Activated CD4-positive, alpha-beta T cell treated with anti-CD3 and anti-CD28 coated beads, Interleukin-10, Interleukin-2, amounts not matched to agents 100 ng/mL and 50 ng/mL, durations not matched to agents 16 hours and 8 hours (primary cell): ENCODE measurements around the gene UBLCP1.
"Not testable (repeated sequence)": the region's sequence is repeated elsewhere in the genome, so short reads cannot be mapped to it uniquely, and the experiment has no call there.

ENCODE experiments used
- DNase-seq: peaks from one replicate; pipeline ENCODE4 v3.0.0-alpha.2; 2020

The UBLCP1 gene, protein sequence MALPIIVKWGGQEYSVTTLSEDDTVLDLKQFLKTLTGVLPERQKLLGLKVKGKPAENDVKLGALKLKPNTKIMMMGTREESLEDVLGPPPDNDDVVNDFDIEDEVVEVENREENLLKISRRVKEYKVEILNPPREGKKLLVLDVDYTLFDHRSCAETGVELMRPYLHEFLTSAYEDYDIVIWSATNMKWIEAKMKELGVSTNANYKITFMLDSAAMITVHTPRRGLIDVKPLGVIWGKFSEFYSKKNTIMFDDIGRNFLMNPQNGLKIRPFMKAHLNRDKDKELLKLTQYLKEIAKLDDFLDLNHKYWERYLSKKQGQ

DNA sequence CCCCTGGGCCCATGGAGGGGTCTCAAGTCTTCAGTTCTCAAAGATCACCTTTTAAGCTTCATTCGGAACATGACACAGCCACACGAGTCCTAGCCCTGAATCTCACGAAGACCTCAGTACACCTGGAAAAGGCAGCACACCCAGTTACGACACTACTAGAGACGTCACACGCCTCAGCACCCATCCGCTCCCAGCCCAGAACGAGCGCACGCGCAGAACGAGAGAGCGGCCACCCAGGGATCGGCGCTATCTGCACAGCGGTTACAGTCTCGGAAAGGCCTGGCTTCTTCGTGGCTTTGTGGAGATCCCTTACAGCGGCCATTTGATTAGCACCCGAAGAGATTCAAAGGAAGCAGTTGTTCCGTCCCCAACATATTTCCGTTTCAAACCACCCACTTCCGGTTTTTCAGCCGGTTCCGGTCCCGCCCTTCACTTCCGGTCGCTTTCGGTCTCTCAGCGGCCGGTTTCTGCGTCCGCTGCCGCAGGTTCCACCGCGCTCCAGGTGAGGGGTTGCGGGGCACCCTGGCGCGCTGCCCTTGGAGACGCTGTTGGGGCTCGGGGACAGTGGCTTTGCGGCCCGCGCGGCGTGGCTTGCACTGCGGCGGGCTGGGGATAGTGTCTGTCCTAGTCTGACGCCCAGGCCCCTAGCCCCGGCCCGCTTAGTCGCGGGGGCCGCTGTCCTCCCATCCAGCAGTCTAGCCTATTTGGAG lies at the start of gene UBLCP1:
Gene UBLCP1, plus strand, starts transcription at position 432 of the 710 bp plus-strand sequence. CDS start 5,626 bp downstream, outside the sequence.
- DNase-seq: peak; percentile 86

DNA sequence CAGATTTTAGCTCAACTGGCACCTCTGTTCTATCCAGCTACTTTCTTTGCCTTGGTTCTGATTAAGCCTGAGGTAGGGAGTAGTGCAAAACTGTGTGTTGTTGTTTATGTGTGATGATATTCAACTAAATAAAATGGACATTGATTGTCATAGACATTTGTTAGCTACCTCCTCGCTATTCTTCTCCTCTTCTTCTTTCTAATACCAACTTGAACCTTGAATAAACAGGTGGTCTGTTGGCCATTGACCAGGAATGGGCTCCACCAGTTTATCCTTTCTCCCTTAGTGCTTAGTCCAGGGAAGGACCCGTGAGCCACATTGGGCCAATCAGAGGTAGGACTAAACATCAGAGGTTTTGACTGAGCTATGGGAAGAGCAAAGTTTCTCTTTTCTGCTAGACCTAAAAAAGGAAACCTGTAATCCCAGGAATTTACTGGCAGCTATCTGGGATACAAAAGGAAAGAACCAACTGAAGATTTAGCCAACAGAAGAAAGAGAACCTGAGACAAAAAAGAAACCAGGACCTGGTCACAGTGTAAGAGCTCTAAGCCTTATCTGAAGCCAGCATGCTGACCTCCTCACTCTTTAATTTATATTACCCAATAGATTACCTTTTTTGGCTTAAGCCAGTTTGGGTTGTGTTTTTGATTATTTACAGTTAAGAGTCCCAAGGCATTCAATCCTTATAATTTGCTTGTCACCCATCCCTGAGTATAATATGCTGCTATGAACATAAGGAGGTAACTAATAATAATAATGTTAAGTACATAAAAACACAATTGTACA lies 48.4 kb upstream of the UBLCP1 start:
- no peak for DNase-seq

- no peak for DNase-seq
Observed at GRCh38 chr5:159215886-159216285, 47.2 kb upstream of the UBLCP1 start.

DNA sequence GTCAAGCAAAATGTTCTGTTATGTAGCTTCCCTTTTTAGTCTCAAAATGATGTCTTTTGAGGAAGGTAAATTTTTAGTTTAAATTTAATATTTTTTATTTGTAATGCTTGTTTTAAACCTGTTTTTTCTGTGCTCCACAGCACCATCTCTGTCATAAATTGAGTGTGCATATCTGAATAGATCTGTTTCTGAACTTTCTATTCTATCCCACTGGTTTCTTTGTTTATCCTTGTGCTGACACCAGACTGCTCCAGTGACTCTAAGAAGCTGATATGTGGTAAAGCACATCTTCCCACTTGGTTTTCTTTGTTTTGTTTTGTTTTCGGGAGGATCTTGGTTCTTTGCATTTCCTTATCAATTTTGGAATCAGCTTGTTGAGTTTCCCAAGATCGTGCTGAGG lies 46.6 kb upstream of the UBLCP1 start:
- no peak for DNase-seq

DNA sequence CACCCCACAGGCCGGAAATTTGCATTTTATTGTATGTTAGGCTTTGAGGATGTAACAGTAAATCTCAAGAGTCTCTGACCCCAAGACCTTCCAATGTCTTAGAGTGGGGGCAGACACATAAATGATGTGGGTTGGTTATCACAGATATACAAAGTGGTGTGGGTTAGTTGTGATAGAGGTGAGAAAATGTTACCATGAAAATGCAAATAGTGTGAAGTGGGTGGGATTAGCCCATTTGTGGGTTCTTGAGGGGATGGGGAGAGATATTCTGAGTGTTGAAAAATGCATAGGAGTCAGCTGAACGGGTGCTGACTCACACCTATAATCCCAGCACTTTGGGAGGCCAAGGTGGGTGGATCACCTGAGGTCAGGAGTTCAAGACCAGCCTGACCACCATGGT lies 45.9 kb upstream of the UBLCP1 start:
- no peak for DNase-seq

- no peak for DNase-seq
Observed at GRCh38 chr5:159218595-159219023, 44.5 kb upstream of the UBLCP1 start.

GRCh38 chr5:159220206-159220605 lies 42.9 kb upstream of the UBLCP1 start:
- DNase-seq: no peak

DNA sequence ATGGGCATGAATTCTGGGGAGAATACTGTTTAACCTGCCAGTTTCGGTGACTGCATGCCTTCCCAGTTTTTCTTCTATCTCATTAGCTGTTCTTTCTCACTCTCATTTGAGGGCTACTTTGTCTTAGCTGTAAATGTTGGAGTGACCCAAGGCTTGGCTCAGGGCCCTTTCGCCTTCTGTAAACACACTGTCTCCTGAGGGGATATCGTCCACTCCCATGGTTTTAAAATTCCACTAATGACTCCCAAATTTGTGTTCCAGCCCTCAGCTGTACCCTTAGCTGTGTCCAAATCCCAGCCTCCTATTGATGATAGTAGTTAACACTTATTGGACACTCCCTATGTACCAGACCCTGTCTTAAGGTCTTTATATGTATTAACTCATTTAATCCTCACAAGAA lies 39.6 kb upstream of the UBLCP1 start:
- no peak for DNase-seq

DNA sequence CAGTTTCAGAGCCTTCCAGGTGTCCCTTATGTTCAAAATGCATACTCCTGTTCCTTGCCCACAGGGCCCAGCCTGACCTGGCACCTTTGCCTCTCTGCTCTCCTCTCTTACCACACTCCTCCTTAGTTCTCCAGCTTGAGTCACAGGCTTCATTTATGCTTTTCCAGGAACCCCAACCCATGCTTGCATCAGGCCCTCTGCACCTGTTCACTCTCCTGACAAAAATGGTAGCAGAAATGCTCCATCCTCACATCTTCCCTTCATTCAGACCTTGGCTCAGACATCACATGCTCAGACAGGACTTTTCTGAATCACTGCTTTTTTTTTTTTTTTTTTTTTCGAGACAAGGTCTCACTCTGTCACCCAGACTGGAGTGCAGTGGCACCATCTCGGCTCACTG lies 38.6 kb upstream of the UBLCP1 start:
- no peak for DNase-seq

DNA sequence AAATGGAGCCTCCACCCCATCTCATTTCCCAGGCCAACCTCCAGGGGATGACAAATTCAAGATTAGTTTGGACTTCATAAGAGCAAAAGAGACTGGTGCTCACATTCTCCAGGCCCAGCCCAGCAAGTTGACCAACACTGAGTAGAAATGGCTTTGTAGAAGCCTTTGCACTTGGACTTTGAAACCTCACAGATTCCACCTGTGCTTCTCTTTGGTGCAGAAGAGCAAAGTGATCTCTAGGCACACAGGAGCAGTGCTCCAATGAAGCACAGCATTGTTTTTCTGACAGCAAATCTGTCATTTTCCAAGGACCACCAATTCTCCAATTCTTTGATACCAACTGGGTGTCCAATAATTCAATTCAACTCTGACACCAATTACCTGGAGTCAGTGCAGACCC lies 36.6 kb upstream of the UBLCP1 start:
- no peak for DNase-seq

DNA sequence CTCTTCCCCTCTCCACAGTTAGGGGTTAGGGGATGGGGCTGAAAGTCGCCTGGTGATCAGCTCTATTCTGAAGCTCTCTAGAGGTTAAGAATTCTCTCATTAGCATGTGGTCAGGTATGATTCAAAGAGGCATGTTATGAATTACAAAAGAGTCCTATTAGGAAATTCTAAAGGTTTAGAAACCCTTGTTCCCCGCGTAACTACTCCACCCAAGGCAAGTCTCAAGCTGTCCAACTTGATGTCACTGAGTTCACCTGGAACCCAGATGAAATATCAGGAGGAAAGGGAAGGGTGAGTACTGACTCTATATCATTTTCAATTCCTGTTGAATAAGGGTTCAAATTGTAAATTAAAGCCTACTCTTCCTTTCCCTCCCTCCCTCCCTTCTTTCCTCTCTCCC lies 35.6 kb upstream of the UBLCP1 start:
- DNase-seq: no peak

DNA sequence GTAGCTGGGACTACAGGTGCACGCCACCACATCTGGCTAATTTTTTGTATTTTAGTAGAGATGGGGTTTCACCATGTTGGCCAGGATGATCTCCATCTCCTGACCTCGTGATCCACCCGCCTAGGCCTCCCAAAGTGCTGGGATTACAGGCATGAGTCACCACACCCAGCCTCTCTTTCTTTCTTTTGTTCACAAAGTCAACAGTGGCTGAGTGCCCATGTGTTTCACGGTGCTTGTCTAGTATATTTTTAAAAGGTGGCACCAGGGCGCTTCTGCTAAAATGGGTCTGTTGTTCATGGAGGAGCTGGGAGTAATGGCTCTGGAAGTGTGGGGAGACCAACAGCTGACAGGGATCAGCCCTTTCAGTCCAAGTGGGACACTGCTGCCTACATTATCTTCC lies 35.0 kb upstream of the UBLCP1 start:
- not testable (repeated sequence) for DNase-seq

DNA sequence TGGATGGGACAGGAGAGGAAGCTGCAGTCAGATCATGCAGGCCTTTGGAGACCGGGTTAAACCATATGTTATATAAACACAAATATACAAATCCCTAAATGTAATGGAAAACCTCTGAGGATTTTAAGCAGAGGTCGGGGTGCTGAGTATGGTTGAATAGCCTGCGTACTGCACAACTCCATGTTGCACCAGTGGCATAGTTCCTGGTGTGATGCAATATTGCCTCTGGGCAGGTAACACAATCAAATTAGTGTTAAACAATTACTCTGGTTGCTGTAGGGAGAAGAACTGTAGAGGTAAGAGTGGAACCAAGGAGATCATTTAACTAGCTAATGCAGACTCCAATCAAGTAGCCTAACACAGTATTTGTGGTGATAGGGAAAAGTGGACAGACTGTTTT lies 32.4 kb upstream of the UBLCP1 start:
- DNase-seq: no peak

DNA sequence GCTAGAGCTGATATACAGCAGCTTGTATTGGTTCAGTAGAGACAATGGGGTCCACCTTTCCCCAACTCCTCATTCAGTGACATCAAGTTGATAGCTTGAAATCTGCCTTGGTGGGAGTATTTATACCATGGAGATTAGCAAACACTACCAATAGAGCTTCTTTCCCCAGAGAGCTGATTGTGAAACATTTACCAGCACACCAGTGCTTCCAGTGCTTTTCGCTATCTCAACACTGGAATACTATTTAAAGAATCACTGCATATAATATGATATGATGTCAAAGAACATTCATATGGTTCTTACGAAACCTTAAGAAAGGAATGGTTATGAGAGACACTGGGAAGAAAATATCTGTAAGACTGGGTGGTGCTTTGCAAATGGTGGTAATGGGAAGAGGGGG lies 31.9 kb upstream of the UBLCP1 start:
- no peak for DNase-seq

DNA sequence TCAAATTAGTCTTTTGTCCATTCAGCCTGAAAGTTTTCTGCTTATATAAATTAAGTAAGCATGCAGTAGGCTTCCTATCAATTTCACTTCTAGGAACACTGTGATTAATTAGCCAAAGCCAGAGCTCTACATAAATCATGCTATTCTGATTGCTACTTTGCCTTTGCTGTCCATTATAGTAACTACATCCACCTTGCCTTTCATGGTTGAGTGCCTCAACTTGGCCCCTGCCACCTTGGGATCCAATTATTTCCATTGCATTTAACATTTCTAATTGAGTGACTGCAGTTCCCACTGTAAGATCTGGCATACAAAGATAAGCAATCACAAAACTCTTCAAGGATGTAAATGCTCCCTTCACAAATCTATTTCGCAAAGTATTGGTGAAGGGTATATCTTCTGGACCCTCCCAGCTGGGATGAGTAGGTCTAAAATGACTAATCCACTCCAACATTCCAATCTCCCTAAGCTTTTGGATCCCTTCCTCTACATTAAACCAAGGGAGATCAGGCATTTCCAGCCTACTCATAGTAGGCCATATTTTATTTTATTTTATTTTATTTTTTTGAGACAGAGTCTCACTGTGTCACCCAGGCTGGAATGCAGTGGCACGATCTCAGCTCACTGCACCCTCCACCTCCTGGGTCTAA lies 27.1 kb upstream of the UBLCP1 start:
- DNase-seq: not testable (repeated sequence)

- peak; percentile 29 for DNase-seq
Observed at GRCh38 chr5:159240301-159240870, 22.7 kb upstream of the UBLCP1 start.

DNA sequence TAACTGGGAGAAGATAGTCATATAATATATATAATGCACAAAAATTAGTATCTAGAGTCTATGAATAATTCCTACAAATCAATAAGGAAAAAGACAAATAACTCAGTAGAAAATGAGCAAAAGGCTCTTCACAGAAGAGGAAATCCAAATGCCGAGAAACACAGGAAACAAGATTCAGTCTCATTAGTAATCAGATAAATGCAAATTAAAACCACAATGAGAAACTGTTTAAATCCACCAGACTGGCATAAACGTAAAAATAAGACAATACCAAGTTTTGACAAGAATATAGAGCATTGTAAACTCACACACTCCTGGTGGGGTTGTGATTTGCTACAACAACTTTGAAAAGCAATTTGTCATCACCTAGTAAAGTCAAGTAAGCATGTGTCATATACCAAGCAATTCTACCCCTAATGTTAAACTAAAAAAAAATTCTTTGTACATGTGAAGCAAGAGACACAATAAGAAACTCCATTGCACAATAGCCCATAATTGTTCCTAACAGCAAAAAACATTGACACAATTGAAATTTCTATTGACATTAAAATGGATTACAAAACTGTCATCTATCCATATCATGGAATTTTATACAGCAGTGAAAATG lies 21.0 kb upstream of the UBLCP1 start:
- DNase-seq: no peak

GRCh38 chr5:159242656-159243055 lies 20.4 kb upstream of the UBLCP1 start:
- DNase-seq: no peak

DNA sequence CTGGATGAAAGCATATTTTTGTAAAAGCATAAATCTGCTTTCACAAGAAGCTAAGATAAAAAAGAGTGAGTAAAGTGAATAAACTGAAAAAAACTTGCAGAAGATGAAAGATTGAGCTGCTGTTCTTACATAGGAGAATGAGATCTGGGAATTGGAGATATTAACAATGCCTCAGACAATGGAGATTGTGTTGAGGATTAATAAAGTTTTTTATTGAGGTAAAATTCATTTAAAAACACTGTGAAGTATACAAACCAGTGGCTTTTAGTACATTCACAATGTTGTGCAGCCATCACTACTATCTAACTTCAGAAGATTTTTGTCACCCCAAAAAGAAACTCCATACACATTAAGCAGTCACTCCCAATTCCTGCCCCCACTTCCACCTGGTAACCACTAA lies 19.7 kb upstream of the UBLCP1 start:
- DNase-seq: no peak

GRCh38 chr5:159244163-159244562 lies 18.9 kb upstream of the UBLCP1 start:
- DNase-seq: no peak

- DNase-seq: no peak
Observed at GRCh38 chr5:159244890-159245289, 18.2 kb upstream of the UBLCP1 start.

DNA sequence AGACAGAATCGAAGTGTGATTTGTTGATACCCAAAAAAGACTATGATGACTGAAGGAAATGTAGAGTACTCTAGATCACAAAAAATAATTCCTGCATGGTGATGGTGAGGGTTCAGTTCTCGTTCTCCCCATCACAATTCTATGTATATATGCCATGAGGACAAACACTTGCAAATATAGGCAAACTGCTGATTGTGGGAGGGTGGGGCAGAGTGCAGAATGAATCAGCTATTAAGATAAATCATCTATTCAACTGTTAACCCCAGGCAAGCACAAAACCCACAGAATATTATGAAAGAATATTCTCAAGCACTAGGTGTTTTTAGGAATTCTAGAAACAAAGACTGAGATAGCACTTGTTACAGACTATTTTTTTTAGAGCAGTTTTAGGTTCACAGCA lies 13.9 kb upstream of the UBLCP1 start:
- no peak for DNase-seq
